OCI-LY7 (cell line): Measurements from ENCODE around the gene CUEDC1. TPM values are rescaled to one million over a fixed set of nuclear protein-coding genes. Genes with fewer than 3 reads are reported as not detected.

Source experiments
- BruUV-seq: library from RNA; stranded (reverse); fragments of 400-500 nt; replicated peaks from 2 replicates; lab custom pipeline; 2021; lab: Mats Ljungman, UMichigan
- CTCF ChIA-PET: fragments of 300-600 bp; sonication (Branson Sonifier 250); formaldehyde crosslinking; loops from one replicate; lab custom pipeline; 2022; ENCODE audit warnings: antibody characterized with exemption; ENCODE audit not compliant: unreplicated experiment; lab: Charles Lee
- POLR2A ChIA-PET: fragments of 300-600 bp; sonication (Branson Sonifier 250); formaldehyde crosslinking; loops from one replicate; lab custom pipeline; 2022; ENCODE audit warnings: antibody characterized with exemption; lab: Charles Lee
- DNase-seq: peaks from one replicate; pipeline ENCODE4 v3.0.0-alpha.2; 2015; ENCODE audit warnings: low spot score
- H2AFZ ChIP-seq: fragments of 200-600 bp; sonication (generic), shearing (Covaris generic); 2 replicates; pipeline ENCODE4 v1.6.1; 2014; ENCODE audit warnings: mild to moderate bottlenecking, antibody characterized with exemption, low read length, moderate library complexity
- H3K27ac ChIP-seq: fragments of 200-600 bp; sonication (generic); 2 replicates; pipeline ENCODE4 v1.5.1; 2014; ENCODE audit warnings: mixed run types, low read depth, mild to moderate bottlenecking, moderate library complexity, low read length, inconsistent platforms; ENCODE audit not compliant: poor library complexity, severe bottlenecking
- H3K36me3 ChIP-seq: fragments of 200-600 bp; sonication (generic); 2 replicates; pipeline ENCODE4 v1.6.1; 2014; ENCODE audit warnings: mild to moderate bottlenecking, antibody characterized with exemption, low read length, moderate library complexity, mixed read lengths; ENCODE audit not compliant: insufficient read depth
- H3K4me1 ChIP-seq: fragments of 200-600 bp; sonication (generic); 2 replicates; pipeline ENCODE4 v1.5.1; 2014; ENCODE audit warnings: mild to moderate bottlenecking, low read length; ENCODE audit not compliant: insufficient read depth, poor library complexity, severe bottlenecking
- H3K4me2 ChIP-seq: fragments of 200-600 bp; sonication (generic); 2 replicates; pipeline ENCODE4 v1.6.1; 2014; ENCODE audit warnings: mild to moderate bottlenecking, low read length
- H3K4me3 ChIP-seq: fragments of 200-600 bp; sonication (generic); 2 replicates; pipeline ENCODE4 v1.5.1; 2014; ENCODE audit warnings: mild to moderate bottlenecking, low read depth, low read length; ENCODE audit not compliant: poor library complexity, severe bottlenecking
- H3K79me2 ChIP-seq: fragments of 200-600 bp; sonication (generic); 2 replicates; pipeline ENCODE4 v1.6.1; 2016; ENCODE audit warnings: low read depth, mild to moderate bottlenecking, low read length, moderate library complexity, mixed read lengths; ENCODE audit not compliant: insufficient read depth
- H3K9me2 ChIP-seq: fragments of 200-600 bp; sonication (generic); 2 replicates; pipeline ENCODE4 v1.6.1; 2016; ENCODE audit warnings: mild to moderate bottlenecking, low read length, mixed read lengths; ENCODE audit not compliant: insufficient read depth
- H3K9me3 ChIP-seq: fragments of 200-600 bp; sonication (generic); 2 replicates; pipeline ENCODE4 v1.6.1; 2014; ENCODE audit warnings: mild to moderate bottlenecking, mixed run types, low read length, mixed read lengths
- H4K20me1 ChIP-seq: fragments of 200-600 bp; sonication (generic); 2 replicates; pipeline ENCODE4 v1.6.1; 2014; ENCODE audit warnings: mild to moderate bottlenecking, antibody characterized with exemption, low read length, moderate library complexity, mixed read lengths; ENCODE audit not compliant: insufficient read depth
- CTCF ChIP-seq: fragments of 200-600 bp; sonication (generic); conservative IDR thresholded peaks from 2 replicates; pipeline ENCODE4 v1.5.1; 2014; ENCODE audit warnings: mild to moderate bottlenecking, antibody characterized with exemption, low read length, moderate library complexity, mixed read lengths
- EZH2phosphoT487 ChIP-seq: fragments of 200-600 bp; sonication (generic); IDR thresholded peaks from 2 replicates; pipeline ENCODE4 v1.6.1; 2018; ENCODE audit warnings: low read depth, borderline replicate concordance, mild to moderate bottlenecking, mixed run types, antibody characterized with exemption, low read length, moderate library complexity, mixed read lengths
- intact Hi-C: fragments of 100-400 bp; cut with micrococcal nuclease; formaldehyde crosslinking; loops from one replicate; pipeline ENCODE4 v1.10.0; 2022; ENCODE audit not compliant: unreplicated experiment
- total RNA-seq, 2 experiments: library from RNA; depleted of rRNA in 1 of 2; stranded (reverse); fragments of >200 nt in 1 of 2; shearing (Covaris generic) in 1 of 2; gene quantifications; 2 replicates each; pipeline ENCODE4 v1.2.3, GENCODE V29; 2014 to 2022

The CUEDC1 gene
- total RNA-seq, 2 experiments from 2014 or later, result 0.74 TPM; not detected in 1

GRCh38 chr17:57947369-57947768 is 7.8 kb downstream of the CUEDC1 start:
- TF ChIP-seq CTCF, result no peak
- no peak for TF ChIP-seq EZH2phosphoT487
- Histone ChIP-seq H3K4me3 (peak overlapping the region; percentile 55), H3K9me2 (no peaks in the 10 kb centered on the region), H3K4me2 (peak overlapping the region; percentile 73), H4K20me1 (no peaks in the 10 kb centered on the region), H3K4me1 (peaks cover 41% of the 10 kb centered on the region), H3K36me3 (no peaks in the 10 kb centered on the region), H3K79me2 (no peaks in the 10 kb centered on the region), H3K9me3 (no peaks in the 10 kb centered on the region), H2AFZ (peak overlapping the region; percentile 3; the same call in 1 of the 2 replicates), H3K27ac (no peak overlapping the region)
- no peak for DNase-seq
- ChIA-PET POLR2A (interaction anchor here (0.6 to 1.7 kb wide), 9 partner anchors 8 to 334 kb away, joined by 3 to 8 read pairs (median 4); no protein-coding TSS in a partner anchor), CTCF (interaction anchor here (0.7 kb wide), 1 partner anchor 8 kb away, joined by 4 read pairs; no protein-coding TSS in a partner anchor)
- intact Hi-C loops, result no loop called here
- BruUV-seq, result no TSS peak

- H3K4me2 ChIP-seq, result peak overlapping the region; percentile 73
- H3K9me3 ChIP-seq, result no peaks in the 10 kb centered on the region
- DNase-seq, result peak; percentile 69
- H3K4me1 ChIP-seq, result peaks cover 42% of the 10 kb centered on the region
- H2AFZ ChIP-seq, result peak overlapping the region; percentile 3; the same call in 1 of the 2 replicates
- no peaks in the 10 kb centered on the region for H3K36me3 ChIP-seq
- H3K79me2 ChIP-seq, result no peaks in the 10 kb centered on the region
- intact Hi-C loops, result no loop called here
- no TSS peak for BruUV-seq
- TF ChIP-seq EZH2phosphoT487 (no peak), CTCF (no peak)
- H3K27ac ChIP-seq, result no peak overlapping the region
- ChIA-PET POLR2A (interaction anchor here (0.6 to 1.7 kb wide), 9 partner anchors 9 to 334 kb away, joined by 3 to 8 read pairs (median 5); no protein-coding TSS in a partner anchor), CTCF (interaction anchor here (0.7 kb wide), 1 partner anchor 55 kb away, joined by 3 read pairs; no protein-coding TSS in a partner anchor)
- H3K9me2 ChIP-seq, result no peaks in the 10 kb centered on the region
- peak overlapping the region; percentile 55 for H3K4me3 ChIP-seq
- no peaks in the 10 kb centered on the region for H4K20me1 ChIP-seq
Observed at GRCh38 chr17:57946798-57947358, 8.3 kb downstream of the CUEDC1 start.
